Measurements from ENCODE around the gene EGFL7.

EGFL7 gene

GRCh38 chr9:136714893-136715274 lies 52.2 kb downstream of the EGFL7 start:
- DNase-seq (ENCODE audit: low read depth in 2 of 2): no peak

- no peak for DNase-seq (ENCODE audit: low read depth in 2 of 2)
These were observed 54.7 kb downstream of the EGFL7 start for GRCh38 chr9:136717399-136717798.

GRCh38 chr9:136718345-136719194 lies 55.9 kb downstream of the EGFL7 start:
- no peak for DNase-seq (ENCODE audit: low read depth in 2 of 2)

GRCh38 chr9:136719195-136719880 lies 56.6 kb downstream of the EGFL7 start:
- DNase-seq (ENCODE audit: low read depth in 2 of 2): no peak

- no peak for DNase-seq (ENCODE audit: low read depth in 2 of 2)
These were observed 57.7 kb downstream of the EGFL7 start for GRCh38 chr9:136720251-136720897.

GRCh38 chr9:136720898-136721338 lies 58.2 kb downstream of the EGFL7 start:
- DNase-seq (ENCODE audit: low read depth in 2 of 2): no peak

- DNase-seq (ENCODE audit: low read depth in 2 of 2): no peak
These were observed 58.8 kb downstream of the EGFL7 start for GRCh38 chr9:136721339-136722092.
